Uterus (tissue), 4 donors: Measurements from ENCODE around the gene TUBB. TPM values are rescaled to one million over a fixed set of nuclear protein-coding genes. Genes with fewer than 3 reads are reported as not detected.

ENCODE experiments used
- DNase-seq, 2 donors: peaks; one replicate each; pipeline ENCODE4 v3.0.0-alpha.2; 2019 to 2020
- H3K27ac ChIP-seq, 2 donors: fragments of 200-600 bp; sonication (generic); 1 replicate in 1 of 2; 2 replicates in 1 of 2; pipeline ENCODE4 v1.5.1; 2016 to 2018
- H3K27me3 ChIP-seq, 2 donors: fragments of 200-600 bp; sonication (generic); one replicate each; pipeline ENCODE4 v1.5.1; 2018 to 2019; ENCODE audit warnings: control low read depth in 1 of 2
- H3K36me3 ChIP-seq, 2 donors: fragments of 200-600 bp; sonication (generic); one replicate each; pipeline ENCODE4 v1.5.1; 2019; ENCODE audit warnings: control low read depth in 1 of 2
- H3K4me1 ChIP-seq, 2 donors: fragments of 200-600 bp; sonication (generic); one replicate each; pipeline ENCODE4 v1.5.1; 2018 to 2019; ENCODE audit warnings: control low read depth in 1 of 2
- H3K4me3 ChIP-seq, 2 donors: fragments of 200-600 bp; sonication (generic); 1 replicate in 1 of 2; 2 replicates in 1 of 2; pipeline ENCODE4 v1.5.1; 2018 to 2019; ENCODE audit warnings: mild to moderate bottlenecking in 1 of 2
- H3K9me3 ChIP-seq, 2 donors: fragments of 200-600 bp; sonication (generic); one replicate each; pipeline ENCODE4 v1.5.1; 2019; ENCODE audit warnings: control low read depth in 1 of 2
- POLR2A ChIP-seq, 2 donors: fragments of 450-650 bp; IDR thresholded peaks; one replicate each; pipeline ENCODE4 v1.6.1; 2016; ENCODE audit warnings: antibody characterized with exemption in 2 of 2, mild to moderate bottlenecking in 1 of 2, moderate library complexity in 1 of 2
- intact Hi-C: fragments of 100-400 bp; cut with DNase I; formaldehyde crosslinking; loops from one replicate; pipeline ENCODE4 v1.15.1; 2023; ENCODE audit warnings: low total_unique reads
- total RNA-seq, 4 donors: library from RNA; depleted of rRNA in 3 of 4; stranded (reverse); fragments of >200 nt in 3 of 4; gene quantifications; one replicate each; pipeline versions ENCODE4 v1.1.0 to v1.2.4, GENCODE V29; 2014 to 2023
- TF ChIP-seq, protein P1 (sequence below), 4 experiments: fragments of 200-600 bp in 2 of 4; fragments of 450-650 bp in 2 of 4; sonication (generic) in 2 of 4; IDR thresholded peaks; one replicate each; pipeline ENCODE4 v1.5.1; 2016 to 2019; ENCODE audit warnings: antibody characterized with exemption in 4 of 4, mild to moderate bottlenecking in 2 of 4, moderate library complexity in 1 of 4
- donor health status: DM: yes; HTN: yes; CAD: no.

The TUBB gene
- total RNA-seq, 4 donors from 2014 or later: 130 to 426 (median 290) TPM

- Histone ChIP-seq H3K4me1 (peaks cover 0 to 27% of the 10 kb centered on the region in 2 donors), H3K4me3 (peak overlapping the region in 1 of 2 donors; percentile 25), H3K9me3 (no peaks in the 10 kb centered on the region), H3K27ac (peak overlapping the region; percentile 98 to 99), H3K27me3 (no peaks in the 10 kb centered on the region), H3K36me3 (no peaks in the 10 kb centered on the region)
- intact Hi-C loops: loop anchor here (2.0 to 10.0 kb wide), 2 partner anchors 44 to 206 kb away; partner anchors contain the start of gene DDR1
- no peak for TF ChIP-seq POLR2A (IDR thresholded peaks at IDR 0.05)
- TF ChIP-seq, protein P1, sequence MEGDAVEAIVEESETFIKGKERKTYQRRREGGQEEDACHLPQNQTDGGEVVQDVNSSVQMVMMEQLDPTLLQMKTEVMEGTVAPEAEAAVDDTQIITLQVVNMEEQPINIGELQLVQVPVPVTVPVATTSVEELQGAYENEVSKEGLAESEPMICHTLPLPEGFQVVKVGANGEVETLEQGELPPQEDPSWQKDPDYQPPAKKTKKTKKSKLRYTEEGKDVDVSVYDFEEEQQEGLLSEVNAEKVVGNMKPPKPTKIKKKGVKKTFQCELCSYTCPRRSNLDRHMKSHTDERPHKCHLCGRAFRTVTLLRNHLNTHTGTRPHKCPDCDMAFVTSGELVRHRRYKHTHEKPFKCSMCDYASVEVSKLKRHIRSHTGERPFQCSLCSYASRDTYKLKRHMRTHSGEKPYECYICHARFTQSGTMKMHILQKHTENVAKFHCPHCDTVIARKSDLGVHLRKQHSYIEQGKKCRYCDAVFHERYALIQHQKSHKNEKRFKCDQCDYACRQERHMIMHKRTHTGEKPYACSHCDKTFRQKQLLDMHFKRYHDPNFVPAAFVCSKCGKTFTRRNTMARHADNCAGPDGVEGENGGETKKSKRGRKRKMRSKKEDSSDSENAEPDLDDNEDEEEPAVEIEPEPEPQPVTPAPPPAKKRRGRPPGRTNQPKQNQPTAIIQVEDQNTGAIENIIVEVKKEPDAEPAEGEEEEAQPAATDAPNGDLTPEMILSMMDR (IDR thresholded peaks at IDR 0.05): peak; percentile 97 to 98 (median 98)
- DNase-seq: peak; percentile 83 to 88
These were observed 41.0 kb upstream of the TUBB start for GRCh38 chr6:30678964-30679726.

DNA sequence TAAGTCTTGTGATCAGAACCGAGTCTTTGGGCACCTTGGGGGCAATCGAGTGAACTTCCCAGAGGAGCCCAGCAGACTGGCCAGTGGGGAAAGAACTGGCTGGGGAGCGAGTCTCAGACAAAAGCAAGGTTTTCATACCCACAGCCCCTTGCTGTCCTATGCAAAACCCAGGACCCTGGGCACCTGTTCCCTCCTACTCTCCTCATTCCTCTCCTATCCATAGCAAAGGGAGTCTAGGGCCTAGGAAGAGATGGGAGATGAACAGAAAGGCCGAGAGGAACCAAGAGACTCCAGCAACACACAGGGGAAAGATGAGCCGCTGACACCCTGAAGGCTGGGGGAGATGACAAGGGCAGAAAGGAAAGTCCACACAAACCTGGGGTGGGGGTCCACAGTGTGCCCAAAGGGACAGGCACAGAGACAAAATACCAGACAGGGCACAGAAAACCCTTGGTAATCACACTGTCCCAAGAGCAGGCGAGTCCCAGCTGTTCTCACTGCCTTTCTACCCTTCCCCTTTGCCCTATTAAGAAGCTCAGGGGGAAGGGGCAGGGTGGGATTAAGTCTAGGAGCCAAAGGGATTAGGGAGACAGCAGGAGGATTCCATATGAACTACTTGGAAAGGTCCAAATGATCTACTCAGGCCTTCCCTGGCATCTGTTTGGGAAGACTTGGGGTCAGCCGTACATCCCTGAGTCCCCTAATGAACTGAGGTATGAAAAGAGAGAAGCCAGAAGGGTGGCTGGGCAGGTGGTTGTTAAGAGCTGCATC is 40.2 kb upstream of the TUBB start:
- Histone ChIP-seq H3K27me3 (no peaks in the 10 kb centered on the region), H3K4me3 (no peak overlapping the region), H3K4me1 (peaks cover 0 to 27% of the 10 kb centered on the region in 2 donors), H3K9me3 (no peaks in the 10 kb centered on the region), H3K27ac (peak overlapping the region; percentile 98 to 99), H3K36me3 (no peaks in the 10 kb centered on the region)
- no peak for TF ChIP-seq POLR2A (IDR thresholded peaks at IDR 0.05)
- TF ChIP-seq, protein P1 (IDR thresholded peaks at IDR 0.05): no peak
- intact Hi-C loops: loop anchor here (2.0 to 10.0 kb wide), 2 partner anchors 43 to 205 kb away; partner anchors contain the start of gene DDR1
- no peak for DNase-seq

DNA sequence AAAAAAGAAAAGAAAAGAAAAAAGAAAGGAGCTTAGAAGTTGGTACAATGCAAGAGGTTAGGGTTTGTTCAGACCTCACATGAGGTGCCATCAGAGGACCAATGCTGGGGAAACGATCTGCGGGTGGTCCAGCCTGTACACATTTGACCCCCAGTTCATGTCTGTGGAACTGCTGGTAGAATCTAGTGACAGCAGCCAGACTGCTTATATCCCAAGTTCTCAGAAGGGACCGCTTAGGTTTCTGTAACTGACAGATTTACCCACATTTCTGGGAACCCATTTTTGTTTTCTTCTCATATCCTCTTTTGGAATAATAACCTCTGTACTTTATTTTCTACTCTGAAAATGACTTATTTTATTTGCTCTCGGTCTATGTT is 38.4 kb upstream of the TUBB start:
- TF ChIP-seq POLR2A (IDR thresholded peaks at IDR 0.05): no peak
- TF ChIP-seq, protein P1 (IDR thresholded peaks at IDR 0.05): no peak
- no peaks in the 10 kb centered on the region for H3K9me3 ChIP-seq
- no peak for DNase-seq
- H3K4me3 ChIP-seq: peak overlapping the region; percentile 79 to 99
- H3K27me3 ChIP-seq: no peaks in the 10 kb centered on the region
- H3K27ac ChIP-seq: peak overlapping the region; percentile 98 to 99
- H3K36me3 ChIP-seq: no peaks in the 10 kb centered on the region
- H3K4me1 ChIP-seq: peaks cover 0 to 27% of the 10 kb centered on the region in 2 donors
- intact Hi-C loops: no loop called here

GRCh38 chr6:30682143-30683117 is 37.7 kb upstream of the TUBB start:
- TF ChIP-seq, protein P1 (IDR thresholded peaks at IDR 0.05): no peak
- TF ChIP-seq POLR2A (IDR thresholded peaks at IDR 0.05): peak; percentile 65 to 66
- H3K27ac ChIP-seq: peak overlapping the region; percentile 98 to 99
- peaks cover 0 to 27% of the 10 kb centered on the region in 2 donors for H3K4me1 ChIP-seq
- intact Hi-C loops: no loop called here
- H3K36me3 ChIP-seq: no peaks in the 10 kb centered on the region
- H3K4me3 ChIP-seq: peak overlapping the region; percentile 79 to 99
- no peaks in the 10 kb centered on the region for H3K9me3 ChIP-seq
- H3K27me3 ChIP-seq: no peaks in the 10 kb centered on the region
- peak; percentile 79 to 94 for DNase-seq
